ENCODE data around the gene MARK4. TPM values are rescaled to one million over a fixed set of nuclear protein-coding genes. Genes with fewer than 3 reads are reported as not detected.

The MARK4 gene
- total and polyA plus RNA-seq, 2 experiments from 2014 or later = 4.9 to 11.6 TPM

GRCh38 chr19:45350477-45351058 is 99.5 kb downstream of the MARK4 start:
- Histone ChIP-seq H3K4me3 (no peak overlapping the region), H3K4me2 (ENCODE audit: unreplicated experiment) (no peak overlapping the region), H3K9ac (no peak overlapping the region), H3K36me3 (ENCODE audit: low read depth) (peaks cover 3% of the 10 kb centered on the region; the same call in 1 of the 2 replicates), H3F3A (ENCODE audit: insufficient read depth) (no peaks in the 10 kb centered on the region), H3K27ac (no peak overlapping the region), H3K27me3 (replicated peaks; ENCODE audit: insufficient read depth) (no peaks in the 10 kb centered on the region), H3K4me1 (ENCODE audit: insufficient read depth) (no peaks in the 10 kb centered on the region), H3K79me2 (ENCODE audit: insufficient read depth) (no peaks in the 10 kb centered on the region), H3K9me2 (ENCODE audit: insufficient read depth) (no peaks in the 10 kb centered on the region), H3K9me3 (ENCODE audit: low read depth) (no peaks in the 10 kb centered on the region), H4K20me1 (ENCODE audit: insufficient read depth) (no peaks in the 10 kb centered on the region), H2AFZ (no peak overlapping the region)
- in situ Hi-C loops (cut with MboI) = no loop called here
- WGBS, 2 experiments (ENCODE audit: low coverage in 1 of 2, low lambda C conversion rate in 2 of 2, missing lambda C conversion rate in 2 of 2) = 35 to 92% methylated on average over 2 to 17 of the region's 17 CpGs
- no peak for TF ChIP-seq EZH2 (IDR thresholded peaks at IDR 0.05; ENCODE audit: insufficient read depth, poor library complexity, severe bottlenecking)
- no peak for TF ChIP-seq EZH2phosphoT487 (IDR thresholded peaks at IDR 0.05; ENCODE audit: insufficient read depth, low read depth)
- no peak for DNase-seq

DNA sequence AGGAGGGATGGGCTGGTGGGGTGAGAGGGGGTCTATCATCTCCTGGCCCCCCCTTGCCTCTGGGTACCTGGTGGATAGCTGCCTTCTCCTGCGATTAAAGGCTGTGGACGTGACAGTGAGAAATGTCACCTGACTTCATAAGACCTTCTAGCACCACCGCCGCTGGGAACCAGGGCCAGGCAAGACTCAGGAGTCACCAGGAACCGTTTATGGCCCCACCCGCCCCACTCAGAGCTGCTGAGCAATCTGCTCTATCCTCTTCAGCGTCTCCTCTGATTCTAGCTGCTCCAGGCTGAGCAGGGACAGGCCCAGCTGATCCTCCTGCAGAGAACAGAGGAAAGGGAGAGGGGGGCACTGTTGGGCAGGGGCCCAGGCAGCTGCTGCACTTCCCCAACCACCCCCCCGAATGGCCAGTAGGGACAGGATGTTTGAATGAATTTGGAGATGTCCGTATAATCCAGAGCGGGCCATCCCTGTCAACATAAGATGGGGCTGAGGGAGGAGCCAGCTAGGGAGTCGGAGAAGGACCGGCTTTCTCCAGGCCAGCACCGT is 100.4 kb downstream of the MARK4 start:
- Histone ChIP-seq H3K36me3 (ENCODE audit: low read depth) (peaks cover 11% of the 10 kb centered on the region; the same call in 1 of the 2 replicates), H4K20me1 (ENCODE audit: insufficient read depth) (no peaks in the 10 kb centered on the region), H3F3A (ENCODE audit: insufficient read depth) (no peaks in the 10 kb centered on the region), H3K79me2 (ENCODE audit: insufficient read depth) (no peaks in the 10 kb centered on the region), H3K9me3 (ENCODE audit: low read depth) (no peaks in the 10 kb centered on the region), H3K27me3 (replicated peaks; ENCODE audit: insufficient read depth) (no peaks in the 10 kb centered on the region), H3K4me1 (ENCODE audit: insufficient read depth) (no peaks in the 10 kb centered on the region), H2AFZ (no peak overlapping the region), H3K9me2 (ENCODE audit: insufficient read depth) (no peaks in the 10 kb centered on the region), H3K27ac (no peak overlapping the region), H3K4me2 (ENCODE audit: unreplicated experiment) (no peak overlapping the region), H3K9ac (no peak overlapping the region), H3K4me3 (no peak overlapping the region)
- in situ Hi-C loops (cut with MboI) = no loop called here
- no peak for TF ChIP-seq EZH2 (IDR thresholded peaks at IDR 0.05; ENCODE audit: insufficient read depth, poor library complexity, severe bottlenecking)
- TF ChIP-seq EZH2phosphoT487 (IDR thresholded peaks at IDR 0.05; ENCODE audit: insufficient read depth, low read depth) = no peak
- DNase-seq = no peak
- 78 to 79% methylated on average over 13 of the region's 13 CpGs for WGBS, 2 experiments (ENCODE audit: low coverage in 1 of 2, low lambda C conversion rate in 2 of 2, missing lambda C conversion rate in 2 of 2)

- TF ChIP-seq EZH2 (IDR thresholded peaks at IDR 0.05; ENCODE audit: insufficient read depth, poor library complexity, severe bottlenecking) = no peak
- TF ChIP-seq EZH2phosphoT487 (IDR thresholded peaks at IDR 0.05; ENCODE audit: insufficient read depth, low read depth) = no peak
- H3K27ac ChIP-seq = no peak overlapping the region
- H3K79me2 ChIP-seq (ENCODE audit: insufficient read depth) = no peaks in the 10 kb centered on the region
- H3K9me2 ChIP-seq (ENCODE audit: insufficient read depth) = no peaks in the 10 kb centered on the region
- no peak overlapping the region for H2AFZ ChIP-seq
- no peak overlapping the region for H3K4me2 ChIP-seq (ENCODE audit: unreplicated experiment)
- H3K36me3 ChIP-seq (ENCODE audit: low read depth) = peaks cover 15% of the 10 kb centered on the region; the same call in 1 of the 2 replicates
- no peaks in the 10 kb centered on the region for H4K20me1 ChIP-seq (ENCODE audit: insufficient read depth)
- H3K4me3 ChIP-seq = no peak overlapping the region
- WGBS, 2 experiments (ENCODE audit: low coverage in 1 of 2, low lambda C conversion rate in 2 of 2, missing lambda C conversion rate in 2 of 2) = 91 to 95% methylated on average over 15 of the region's 15 CpGs
- no peaks in the 10 kb centered on the region for H3K27me3 ChIP-seq (replicated peaks; ENCODE audit: insufficient read depth)
- DNase-seq = no peak
- H3F3A ChIP-seq (ENCODE audit: insufficient read depth) = no peaks in the 10 kb centered on the region
- no peaks in the 10 kb centered on the region for H3K4me1 ChIP-seq (ENCODE audit: insufficient read depth)
- in situ Hi-C loops (cut with MboI) = no loop called here
- no peak overlapping the region for H3K9ac ChIP-seq
- no peaks in the 10 kb centered on the region for H3K9me3 ChIP-seq (ENCODE audit: low read depth)
These were observed 101.0 kb downstream of the MARK4 start for GRCh38 chr19:45352062-45352461.

DNA sequence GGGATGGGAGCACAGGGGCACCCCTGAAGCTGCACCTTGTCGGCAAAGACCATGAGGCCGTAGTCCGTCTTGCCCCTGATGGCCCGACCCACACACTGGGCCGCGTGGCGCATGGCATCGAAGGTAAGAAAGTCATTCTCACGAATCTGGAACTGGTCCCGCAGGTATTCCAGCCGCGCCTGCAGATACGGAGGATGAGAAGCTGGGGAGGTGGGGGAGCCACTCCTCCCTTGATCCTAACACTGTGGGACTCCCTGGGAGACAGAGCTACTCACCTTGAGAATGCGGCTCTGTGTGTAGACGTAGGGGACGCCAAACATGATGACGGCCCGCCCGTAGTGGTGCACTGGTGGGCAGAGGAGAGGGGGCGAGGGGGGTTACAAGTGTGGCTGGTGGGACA is 101.4 kb downstream of the MARK4 start:
- Histone ChIP-seq H3K9me3 (ENCODE audit: low read depth) (no peaks in the 10 kb centered on the region), H3K27me3 (replicated peaks; ENCODE audit: insufficient read depth) (no peaks in the 10 kb centered on the region), H3K4me3 (no peak overlapping the region), H3K9ac (no peak overlapping the region), H3K9me2 (ENCODE audit: insufficient read depth) (no peaks in the 10 kb centered on the region), H3K4me1 (ENCODE audit: insufficient read depth) (no peaks in the 10 kb centered on the region), H3F3A (ENCODE audit: insufficient read depth) (no peaks in the 10 kb centered on the region), H3K79me2 (ENCODE audit: insufficient read depth) (no peaks in the 10 kb centered on the region), H3K27ac (no peak overlapping the region), H3K36me3 (ENCODE audit: low read depth) (peaks cover 16% of the 10 kb centered on the region; the same call in 1 of the 2 replicates), H3K4me2 (ENCODE audit: unreplicated experiment) (no peak overlapping the region), H4K20me1 (ENCODE audit: insufficient read depth) (no peaks in the 10 kb centered on the region), H2AFZ (no peak overlapping the region)
- no peak for TF ChIP-seq EZH2 (IDR thresholded peaks at IDR 0.05; ENCODE audit: insufficient read depth, poor library complexity, severe bottlenecking)
- TF ChIP-seq EZH2phosphoT487 (IDR thresholded peaks at IDR 0.05; ENCODE audit: insufficient read depth, low read depth) = no peak
- WGBS, 2 experiments (ENCODE audit: low coverage in 1 of 2, low lambda C conversion rate in 2 of 2, missing lambda C conversion rate in 2 of 2) = 96% methylated on average over 20 of the region's 20 CpGs
- DNase-seq = no peak
- in situ Hi-C loops (cut with MboI) = no loop called here

Measured in GM23248 (cell line).